ENCODE data around the gene PLPPR5. TPM values are rescaled to one million over a fixed set of nuclear protein-coding genes. Genes with fewer than 3 reads are reported as not detected.

PLPPR5 gene
- total RNA-seq, 1 donor from 2014 or later, result not detected

- no peak for ATAC-seq (ENCODE audit: low read depth)
- intact Hi-C loops (cut with micrococcal nuclease), result loop anchor here (5.0 kb wide), 1 partner anchor 193 kb away; no protein-coding TSS in a partner anchor
- DNase-seq, result no peak
These were observed 64.5 kb downstream of the PLPPR5 start for GRCh38 chr1:98940069-98940721.

GRCh38 chr1:98939471-98939870, 65.2 kb downstream of the PLPPR5 start:
- Mint-ChIP-seq H3K27me3 (no peaks in the 10 kb centered on the region), H3K4me3 (no peak overlapping the region), H3K36me3 (ENCODE audit: low read depth) (no peaks in the 10 kb centered on the region), H3K27ac (no peak overlapping the region), H3K4me1 (no peaks in the 10 kb centered on the region), H3K9me3 (no peaks in the 10 kb centered on the region)
- ChIA-PET POLR2A (no interaction called here), CTCF (no interaction called here)
- DNase-seq, result no peak
- TF ChIP-seq CTCF (IDR thresholded peaks at IDR 0.05), result no peak
- intact Hi-C loops (cut with micrococcal nuclease), result loop anchor here (10.0 kb wide), 1 partner anchor 145 kb away; no protein-coding TSS in a partner anchor
- no peak for ATAC-seq (ENCODE audit: low read depth)

More at GRCh38 chr1:98940069-98940721, 64.5 kb downstream of the PLPPR5 start:
- Mint-ChIP-seq H3K36me3 (ENCODE audit: low read depth) (no peaks in the 10 kb centered on the region), H3K27ac (no peak overlapping the region), H3K4me1 (no peaks in the 10 kb centered on the region), H3K4me3 (no peak overlapping the region), H3K9me3 (no peaks in the 10 kb centered on the region), H3K27me3 (no peaks in the 10 kb centered on the region)
- CTCF ChIA-PET, result no interaction called here
- POLR2A ChIA-PET, result no interaction called here
- no peak for TF ChIP-seq CTCF (IDR thresholded peaks at IDR 0.05)

GRCh38 chr1:98937347-98937746, 67.3 kb downstream of the PLPPR5 start:
- POLR2A ChIA-PET, result no interaction called here
- no peaks in the 10 kb centered on the region for H3K36me3 Mint-ChIP-seq (ENCODE audit: low read depth)
- no peaks in the 10 kb centered on the region for H3K4me1 Mint-ChIP-seq
- no peak overlapping the region for H3K27ac Mint-ChIP-seq
- no peaks in the 10 kb centered on the region for H3K9me3 Mint-ChIP-seq
- H3K4me3 Mint-ChIP-seq, result no peak overlapping the region
- intact Hi-C loops (cut with micrococcal nuclease), result loop anchor here (10.0 kb wide), 1 partner anchor 143 kb away; no protein-coding TSS in a partner anchor
- no peaks in the 10 kb centered on the region for H3K27me3 Mint-ChIP-seq
- DNase-seq (no peak), ATAC-seq (ENCODE audit: low read depth) (no peak)
- CTCF ChIA-PET, result no interaction called here
- TF ChIP-seq CTCF (IDR thresholded peaks at IDR 0.05), result no peak

- ATAC-seq (ENCODE audit: low read depth), result no peak
- DNase-seq, result no peak
- CTCF ChIA-PET, result no interaction called here
- Mint-ChIP-seq H3K4me1 (no peaks in the 10 kb centered on the region), H3K27me3 (no peaks in the 10 kb centered on the region), H3K9me3 (no peaks in the 10 kb centered on the region), H3K4me3 (no peak overlapping the region), H3K36me3 (ENCODE audit: low read depth) (no peaks in the 10 kb centered on the region), H3K27ac (no peak overlapping the region)
- intact Hi-C loops (cut with micrococcal nuclease), result loop anchor here (10.0 kb wide), 1 partner anchor 137 kb away; no protein-coding TSS in a partner anchor
- POLR2A ChIA-PET, result no interaction called here
- TF ChIP-seq CTCF (IDR thresholded peaks at IDR 0.05), result no peak
These were observed 72.5 kb downstream of the PLPPR5 start for GRCh38 chr1:98932184-98932583.

- no peaks in the 10 kb centered on the region for H3K4me1 Mint-ChIP-seq
- H3K4me3 Mint-ChIP-seq, result no peak overlapping the region
- intact Hi-C loops (cut with micrococcal nuclease), result loop anchor here (10.0 kb wide), 1 partner anchor 136 kb away; no protein-coding TSS in a partner anchor
- ATAC-seq (ENCODE audit: low read depth), result no peak
- TF ChIP-seq CTCF (IDR thresholded peaks at IDR 0.05), result no peak
- no peak for DNase-seq
- no peak overlapping the region for H3K27ac Mint-ChIP-seq
- POLR2A ChIA-PET, result no interaction called here
- H3K27me3 Mint-ChIP-seq, result no peaks in the 10 kb centered on the region
- no peaks in the 10 kb centered on the region for H3K36me3 Mint-ChIP-seq (ENCODE audit: low read depth)
- H3K9me3 Mint-ChIP-seq, result no peaks in the 10 kb centered on the region
- CTCF ChIA-PET, result no interaction called here
These were observed 73.4 kb downstream of the PLPPR5 start for GRCh38 chr1:98931128-98931835.
